HTR-8/SVneo (cell line): Measurements from ENCODE around the gene DOK6.

ENCODE experiments used
- DNase-seq: peaks from one replicate; pipeline ENCODE4 v3.0.0; 2011; ENCODE audit warnings: low spot score, mixed read lengths; ENCODE audit not compliant: insufficient read length
- FAIRE-seq: peaks from 2 replicates; lab custom pipeline; 2011; peaks lifted over from hg19 to GRCh38; lab: Jason Lieb, UNC

Gene DOK6

DNA sequence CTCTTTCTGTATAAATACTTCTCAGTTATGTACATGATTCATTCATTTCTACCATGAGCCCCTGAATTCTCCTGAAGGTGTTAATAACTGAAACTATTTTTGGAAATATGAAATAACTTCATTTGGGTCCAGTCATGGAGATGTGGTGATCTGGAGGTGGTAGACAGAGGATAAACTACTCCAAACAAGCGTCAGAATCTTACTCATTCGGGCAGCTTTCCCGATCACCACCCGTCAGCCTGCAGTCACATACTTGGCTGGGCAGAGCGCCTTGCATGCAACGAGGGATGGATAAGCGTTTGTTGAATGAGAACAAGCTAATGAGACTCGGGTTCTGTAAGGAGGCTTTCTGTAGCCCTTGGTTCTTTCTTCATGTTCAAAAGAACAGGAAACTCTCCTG, 324.3 kb downstream of the DOK6 start:
- FAIRE-seq, result no peak
- DNase-seq, result no peak

DNA sequence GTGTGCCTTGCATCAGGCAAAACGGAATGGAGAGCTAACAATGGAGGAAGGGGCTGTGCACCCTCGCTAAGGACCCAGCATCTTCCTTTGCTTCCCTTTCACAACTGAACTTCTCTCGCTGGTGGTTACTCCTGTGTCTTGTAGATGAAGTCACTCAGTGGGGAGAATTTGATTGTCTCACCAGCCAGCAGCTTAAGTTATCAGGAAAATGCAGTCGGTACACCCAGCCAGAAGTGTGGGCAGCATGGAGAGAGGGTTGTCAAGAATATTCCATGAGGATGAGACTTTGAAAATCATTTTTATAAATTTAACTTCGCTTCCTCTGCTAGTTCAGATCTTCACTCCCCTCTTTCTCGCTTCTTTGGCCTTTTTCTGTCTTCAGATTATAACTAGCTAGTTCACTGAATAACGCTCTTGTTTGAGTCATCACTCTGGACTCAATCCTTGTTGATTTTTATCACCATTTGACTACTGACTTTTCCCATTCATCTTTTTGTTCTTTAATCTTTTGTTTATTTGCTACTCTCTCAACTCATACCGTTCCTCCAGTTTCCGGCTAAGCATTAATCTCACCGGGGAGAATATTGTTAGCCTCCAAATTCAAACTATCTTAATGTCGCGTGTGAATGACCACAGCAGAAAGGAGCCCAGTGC, 325.3 kb downstream of the DOK6 start:
- DNase-seq, result no peak
- FAIRE-seq, result no peak

GRCh38 chr18:69727912-69728572, 327.4 kb downstream of the DOK6 start:
- FAIRE-seq, result no peak
- no peak for DNase-seq

DNA sequence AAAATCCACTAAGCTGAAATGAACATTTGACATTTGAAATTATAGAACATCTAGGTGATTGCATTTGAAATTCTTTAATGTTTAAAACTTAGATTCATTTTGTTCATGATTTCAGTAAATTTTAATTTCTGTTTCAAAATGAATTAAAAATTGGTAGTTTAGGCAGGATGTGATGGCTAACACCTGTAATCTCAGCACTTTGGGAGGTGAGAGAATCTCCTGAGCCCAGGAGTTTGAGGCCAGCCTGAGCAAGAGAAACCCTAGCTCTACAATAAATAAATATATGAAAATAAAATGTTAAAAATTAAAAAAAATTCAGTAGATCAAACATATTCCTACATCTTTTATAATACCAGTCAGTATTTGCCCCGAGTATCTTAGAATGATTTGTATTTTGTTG, 330.0 kb downstream of the DOK6 start:
- no peak for DNase-seq
- no peak for FAIRE-seq

- no peak for FAIRE-seq
- no peak for DNase-seq
These were observed 333.8 kb downstream of the DOK6 start for GRCh38 chr18:69734536-69734935.

DNA sequence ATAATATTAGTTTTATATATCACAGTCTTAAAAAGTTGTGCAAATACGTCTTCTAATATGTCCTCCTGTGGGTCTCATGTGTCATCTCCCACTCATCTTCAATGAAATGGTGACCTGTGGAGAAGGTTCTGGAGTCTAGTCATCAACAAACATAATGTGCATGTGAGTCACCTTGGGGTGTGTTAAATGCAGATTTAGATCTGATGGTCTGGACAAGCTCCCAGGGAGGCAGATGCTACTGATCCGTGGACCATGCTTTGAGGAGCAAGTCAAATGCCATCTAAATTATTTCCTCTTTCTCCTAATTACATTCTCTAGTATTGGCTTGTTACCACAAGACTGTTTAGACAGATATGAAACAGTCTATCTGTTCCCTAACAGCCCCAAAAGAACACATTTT, 336.0 kb downstream of the DOK6 start:
- DNase-seq, result no peak

DNA sequence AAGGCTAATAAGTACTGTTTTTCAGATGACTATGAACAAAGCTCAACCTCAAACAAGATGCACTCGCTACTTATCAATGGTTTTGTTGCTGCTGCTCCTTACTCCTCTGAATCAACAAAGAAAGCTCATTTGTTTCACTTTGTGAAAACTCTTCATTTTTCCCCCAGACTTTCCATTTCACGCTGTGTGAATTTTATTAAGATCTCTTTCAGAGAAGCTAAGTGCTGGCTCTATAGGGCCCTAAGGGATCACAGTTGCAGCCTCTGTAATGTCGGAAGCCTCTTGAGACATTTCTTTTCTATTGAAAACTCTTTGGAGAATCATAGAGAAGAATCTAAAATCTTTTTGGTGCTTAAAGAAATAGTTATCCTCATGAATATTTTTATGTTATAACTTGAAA, 337.2 kb downstream of the DOK6 start:
- FAIRE-seq, result no peak
- DNase-seq, result no peak

More for the DNA sequence above, 336.0 kb downstream of the DOK6 start:
- no peak for FAIRE-seq

- FAIRE-seq, result no peak
- no peak for DNase-seq
These were observed 346.7 kb downstream of the DOK6 start for GRCh38 chr18:69747388-69747787.

DNA sequence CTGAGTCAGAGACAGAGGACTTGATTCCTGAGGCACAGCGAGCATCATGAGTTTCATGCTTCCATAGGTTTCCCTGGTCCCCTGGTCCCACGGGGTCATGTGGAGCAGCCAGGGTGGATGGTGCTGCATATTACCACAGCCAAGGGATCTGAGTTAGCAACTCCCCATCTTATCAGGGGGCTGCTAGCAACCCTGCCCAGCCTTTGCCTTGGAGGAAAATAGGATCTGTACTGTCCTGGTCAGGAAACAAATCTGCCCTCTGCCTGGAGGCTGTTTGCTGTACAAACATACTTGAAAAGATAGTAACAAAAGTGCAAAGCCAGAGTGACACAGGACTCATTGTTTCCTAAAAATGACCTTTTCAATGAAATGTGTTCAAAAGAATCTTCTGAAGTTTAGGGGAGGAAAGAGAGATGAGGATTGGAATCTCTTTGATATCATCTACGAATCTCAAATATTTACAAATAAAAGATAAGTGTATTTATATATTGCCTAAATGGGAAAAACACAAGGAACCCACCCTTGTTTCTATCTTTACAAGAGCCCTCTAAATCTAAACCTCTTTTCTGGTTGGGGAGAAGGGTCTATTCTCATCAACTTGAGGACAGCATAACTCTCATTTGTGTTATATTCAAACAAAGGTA, 352.2 kb downstream of the DOK6 start:
- FAIRE-seq, result no peak
- DNase-seq, result no peak

GRCh38 chr18:69754108-69754507, 353.4 kb downstream of the DOK6 start:
- FAIRE-seq (no peak), DNase-seq (no peak)

- DNase-seq (no peak), FAIRE-seq (no peak)
These were observed 354.4 kb downstream of the DOK6 start for GRCh38 chr18:69755041-69755440.

DNA sequence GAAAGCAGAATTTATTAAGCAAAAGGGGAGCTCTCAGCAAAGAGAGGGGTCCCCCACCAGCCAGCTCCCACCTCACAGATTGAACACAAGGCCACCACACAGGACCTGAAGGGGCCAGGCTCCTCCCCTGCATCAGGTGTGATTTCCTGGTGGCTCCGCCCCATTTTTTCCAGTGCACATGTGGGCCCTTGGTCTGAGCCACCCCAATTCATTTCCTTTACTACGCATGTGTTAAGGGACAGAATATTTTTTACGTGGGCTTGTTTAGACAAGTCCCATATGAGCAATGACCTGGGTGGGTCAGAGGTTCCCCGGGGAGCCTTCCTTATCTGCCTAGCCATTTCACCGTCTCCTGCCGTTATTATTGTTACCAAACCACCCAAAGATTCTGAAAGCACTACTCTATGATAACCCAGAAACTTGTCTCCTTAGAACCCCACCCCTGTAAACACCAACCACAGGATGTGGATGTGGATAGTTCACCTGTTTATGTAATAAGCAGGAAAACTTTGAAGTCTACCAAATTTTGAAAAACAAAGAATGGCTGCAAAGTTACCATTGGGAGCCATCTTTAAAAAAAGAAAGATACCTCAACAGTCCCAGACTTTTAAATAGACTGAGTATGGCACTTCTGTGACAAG, 355.3 kb downstream of the DOK6 start:
- DNase-seq (no peak), FAIRE-seq (no peak)

- FAIRE-seq, result no peak
These were observed 357.0 kb downstream of the DOK6 start for GRCh38 chr18:69757733-69758132.

DNA sequence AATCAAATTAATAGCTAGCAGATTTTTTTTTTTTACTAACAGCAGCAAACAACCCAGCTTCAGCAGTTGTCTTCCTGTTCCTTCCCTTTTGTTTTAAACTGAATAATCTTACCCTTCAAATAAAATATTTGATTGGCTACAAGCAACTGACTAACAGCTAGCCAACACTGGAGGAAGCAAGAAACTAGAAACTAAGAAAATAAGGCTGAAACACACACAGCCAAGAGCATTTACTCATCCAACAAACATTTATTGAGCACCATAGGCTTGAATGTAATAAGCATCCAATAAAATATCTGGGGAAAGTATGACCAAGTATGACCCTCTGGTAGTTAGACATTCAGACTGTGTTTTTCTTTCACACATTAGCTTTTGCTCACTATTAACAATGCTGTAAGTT, 357.8 kb downstream of the DOK6 start:
- DNase-seq (no peak), FAIRE-seq (no peak)

More at GRCh38 chr18:69757733-69758132, 357.0 kb downstream of the DOK6 start:
- no peak for DNase-seq

GRCh38 chr18:69759046-69759445, 358.4 kb downstream of the DOK6 start:
- DNase-seq (no peak), FAIRE-seq (no peak)

- DNase-seq, result no peak
- no peak for FAIRE-seq
These were observed 362.3 kb downstream of the DOK6 start for GRCh38 chr18:69763002-69763401.

DNA sequence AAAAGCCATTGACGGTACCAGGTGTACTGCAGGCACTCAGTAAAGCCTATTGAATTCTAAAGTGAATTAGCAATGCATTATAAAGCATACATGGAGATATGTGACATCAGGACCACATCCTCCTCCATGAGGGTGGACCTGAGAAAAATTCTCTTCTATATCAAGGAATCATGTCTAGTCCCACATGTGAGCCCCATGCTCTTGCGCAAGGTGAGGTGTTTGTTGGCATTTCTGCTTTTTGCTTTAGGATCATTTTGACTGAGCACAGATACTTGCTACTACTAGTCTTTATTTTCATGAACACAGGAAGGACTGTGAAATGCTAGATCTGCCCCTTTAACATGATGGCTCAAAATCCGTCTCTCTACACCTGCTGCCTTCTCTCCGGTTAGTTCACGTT, 363.1 kb downstream of the DOK6 start:
- no peak for FAIRE-seq
- no peak for DNase-seq

GRCh38 chr18:69770238-69770637, 369.6 kb downstream of the DOK6 start:
- DNase-seq, result no peak
- no peak for FAIRE-seq

GRCh38 chr18:69774831-69775230, 374.1 kb downstream of the DOK6 start:
- DNase-seq, result no peak
- no peak for FAIRE-seq

DNA sequence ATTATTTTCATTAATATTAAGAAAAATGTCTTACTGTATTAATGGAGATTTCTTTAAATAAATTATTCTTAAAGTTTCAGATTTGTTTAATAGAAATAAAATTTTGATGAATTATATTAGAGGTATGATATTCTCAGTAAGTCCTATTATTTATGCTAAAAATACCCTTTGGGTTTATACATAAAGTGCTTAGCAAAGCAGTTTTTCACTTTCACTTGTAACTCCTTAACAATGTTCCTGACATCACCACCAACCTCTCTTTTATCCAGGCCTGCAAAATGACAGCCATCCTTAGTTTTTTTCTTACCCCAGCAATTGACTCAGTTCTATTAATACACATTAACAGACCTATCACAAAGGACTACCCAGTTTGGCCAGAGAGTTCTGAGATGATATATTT, 376.6 kb downstream of the DOK6 start:
- no peak for DNase-seq
- FAIRE-seq, result no peak

DNA sequence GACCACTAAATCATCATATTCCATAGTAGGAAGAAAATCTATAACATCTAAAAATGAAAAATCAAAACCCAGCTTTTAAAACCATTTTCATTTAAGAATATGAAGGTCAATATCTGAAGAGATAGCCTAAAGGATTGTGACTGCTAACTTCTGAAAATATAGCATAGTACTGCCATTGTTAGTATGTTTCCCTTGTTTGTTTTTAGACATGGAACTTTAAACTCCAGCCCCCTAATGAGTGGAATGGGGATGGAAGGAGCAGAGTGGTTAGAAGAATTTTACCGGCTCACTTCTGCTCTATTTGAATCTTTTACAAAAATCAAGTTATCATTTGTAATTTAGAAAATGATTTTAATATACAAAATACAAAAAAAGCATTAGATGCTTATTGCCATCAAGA, 378.0 kb downstream of the DOK6 start:
- no peak for FAIRE-seq
- DNase-seq, result no peak
